Naive thymus-derived CD4-positive, alpha-beta T cell (primary cell): Measurements from ENCODE around the gene TBC1D22B. TPM values are rescaled to one million over a fixed set of nuclear protein-coding genes. Genes with fewer than 3 reads are reported as not detected.

Source experiments
- ATAC-seq: fragments of 150-1000 bp; cut with Tn5 transposase; 2 replicates; pipeline ENCODE4 v1.10.0; 2021; ENCODE audit warnings: mild to moderate bottlenecking, moderate library complexity
- CTCF ChIA-PET: fragments of 350-600 bp; sonication (Branson Sonifier 250); formaldehyde crosslinking; loops from one replicate; lab custom pipeline; 2021; ENCODE audit warnings: antibody characterized with exemption; lab: Charles Lee
- POLR2A ChIA-PET: fragments of 350-600 bp; sonication (Branson Sonifier 250); formaldehyde crosslinking; loops from one replicate; lab custom pipeline; 2021; ENCODE audit warnings: antibody characterized with exemption, inconsistent platforms; lab: Charles Lee
- DNase-seq, 9 donors: peaks; one replicate each; pipeline versions ENCODE4 v3.0.0 to v3.0.0-alpha.2; 2020 to 2022; ENCODE audit warnings: mixed read lengths in 1 of 9
- H3K27ac ChIP-seq: one replicate; pipeline ENCODE4 v1.7.0; 2013; ENCODE audit warnings: mild to moderate bottlenecking, low read depth, low read length, moderate library complexity
- H3K27me3 ChIP-seq, 2 donors: one replicate each; pipeline ENCODE4 v1.7.0; 2013; ENCODE audit warnings: low read length in 2 of 2, mild to moderate bottlenecking in 2 of 2, moderate library complexity in 2 of 2; ENCODE audit not compliant: control insufficient read depth in 2 of 2, insufficient read depth in 2 of 2
- H3K36me3 ChIP-seq, 3 experiments: 1 replicate in 2 of 3; 2 replicates in 1 of 3; pipeline ENCODE4 v1.7.0; 2013; ENCODE audit warnings: low read length in 3 of 3, mild to moderate bottlenecking in 3 of 3, moderate library complexity in 1 of 3; ENCODE audit not compliant: insufficient read depth in 3 of 3, control insufficient read depth in 2 of 3
- H3K4me1 ChIP-seq, 2 donors: one replicate each; pipeline ENCODE4 v1.7.0; 2013; ENCODE audit warnings: low read length in 2 of 2, mild to moderate bottlenecking in 2 of 2, moderate library complexity in 1 of 2; ENCODE audit not compliant: control insufficient read depth in 2 of 2, insufficient read depth in 2 of 2
- H3K4me3 ChIP-seq: 2 replicates; pipeline ENCODE4 v1.7.0; 2013; ENCODE audit warnings: mild to moderate bottlenecking, low read length
- H3K9me3 ChIP-seq, 3 experiments: 1 replicate in 2 of 3; 2 replicates in 1 of 3; pipeline ENCODE4 v1.7.0; 2013; ENCODE audit warnings: low read length in 3 of 3; ENCODE audit not compliant: control insufficient read depth in 2 of 3
- H3K27ac Mint-ChIP-seq, 9 donors: one replicate each; pipeline ENCODE4 v1.8.0; 2020 to 2022; ENCODE audit warnings: mixed read lengths in 9 of 9, mild to moderate bottlenecking in 8 of 9, moderate library complexity in 5 of 9, inconsistent platforms in 2 of 9
- H3K27me3 Mint-ChIP-seq, 5 donors: one replicate each; pipeline ENCODE4 v1.8.0; 2021 to 2022; ENCODE audit warnings: mixed read lengths in 5 of 5, mild to moderate bottlenecking in 1 of 5
- H3K36me3 Mint-ChIP-seq, 5 donors: one replicate each; pipeline ENCODE4 v1.8.0; 2020 to 2022; ENCODE audit warnings: mixed read lengths in 5 of 5, mild to moderate bottlenecking in 3 of 5, inconsistent platforms in 1 of 5
- H3K4me1 Mint-ChIP-seq, 7 donors: one replicate each; pipeline ENCODE4 v1.8.0; 2020 to 2022; ENCODE audit warnings: mixed read lengths in 7 of 7, mild to moderate bottlenecking in 3 of 7, inconsistent platforms in 1 of 7
- H3K4me3 Mint-ChIP-seq, 10 donors: one replicate each; pipeline ENCODE4 v1.8.0; 2020 to 2022; ENCODE audit warnings: mild to moderate bottlenecking in 10 of 10, mixed read lengths in 10 of 10, moderate library complexity in 6 of 10, inconsistent platforms in 2 of 10
- H3K9me3 Mint-ChIP-seq, 11 donors: one replicate each; pipeline ENCODE4 v1.8.0; 2020 to 2022; ENCODE audit warnings: mixed read lengths in 11 of 11, mild to moderate bottlenecking in 4 of 11, inconsistent platforms in 1 of 11, moderate library complexity in 1 of 11
- intact Hi-C, 2 donors: fragments of 100-400 bp; cut with micrococcal nuclease; formaldehyde crosslinking; loops; one replicate each; pipeline ENCODE4 v1.15.1; 2023
- polyA plus RNA-seq, 2 donors: library from polyadenylated mRNA; unstranded; fragments of 300-500 nt; fragmentation: Illumina TruSeq; gene quantifications; one replicate each; pipeline ENCODE4 v1.2.3, GENCODE V29; 2021
- total RNA-seq, 6 experiments: library from RNA in 5 of 6; stranded (reverse) in 5 of 6; gene quantifications; 1 replicate in 5 of 6; 2 replicates in 1 of 6; pipeline ENCODE4 v1.2.3 and lab custom pipeline; 2021 to 2026

Gene TBC1D22B
- total and polyA plus RNA-seq, 7 experiments from 2014 or later = 7.7 to 23.5 (median 9.5) TPM

DNA sequence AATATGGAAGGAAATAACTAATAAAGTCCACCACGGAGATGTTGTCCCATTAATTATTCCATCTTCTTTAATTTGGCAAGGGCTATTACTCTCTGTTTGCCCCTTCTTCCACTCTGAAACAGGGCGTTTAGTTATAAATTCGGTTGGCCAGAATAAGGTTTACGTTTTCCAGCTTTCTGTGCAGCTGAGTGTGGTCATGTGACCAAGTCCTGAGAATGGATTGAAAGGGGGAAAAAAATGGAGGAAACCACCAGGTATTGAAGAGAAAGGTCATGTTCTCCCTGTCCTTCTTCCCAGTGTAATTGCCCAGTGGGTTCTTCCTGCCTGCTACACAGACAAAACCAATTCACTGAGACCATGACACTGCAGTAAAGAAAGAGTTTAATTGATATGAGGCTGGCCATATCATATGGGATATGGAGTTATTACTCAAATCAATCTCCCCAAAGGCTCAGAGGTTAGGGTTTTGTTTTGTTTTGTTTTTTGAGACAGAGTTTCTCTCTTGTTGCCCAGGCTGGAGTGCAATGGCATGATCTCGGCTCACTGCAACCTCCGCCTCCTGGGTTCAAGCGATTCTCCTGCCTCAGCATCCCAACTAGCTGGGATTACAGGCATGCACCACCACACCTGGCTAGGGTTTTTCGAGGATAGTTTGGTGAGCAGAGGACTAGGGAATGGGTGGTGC, 14.3 kb upstream of the TBC1D22B start:
- Histone ChIP-seq H3K4me1 (peaks cover 0 to 10% of the 10 kb centered on the region in 2 donors), H3K9me3 (no peaks in the 10 kb centered on the region), H3K36me3 (no peaks in the 10 kb centered on the region), H3K27me3 (no peaks in the 10 kb centered on the region), H3K4me3 (no peak overlapping the region), H3K27ac (no peak overlapping the region)
- H3K9me3 Mint-ChIP-seq = peaks cover 0 to 2% (median 0%) of the 10 kb centered on the region in 11 donors
- no peak overlapping the region for H3K4me3 Mint-ChIP-seq
- POLR2A ChIA-PET = no interaction called here
- H3K27me3 Mint-ChIP-seq = peaks cover 0 to 7% (median 0%) of the 10 kb centered on the region in 5 donors
- DNase-seq = no peak
- CTCF ChIA-PET = no interaction called here
- intact Hi-C loops = no loop called here
- H3K4me1 Mint-ChIP-seq = peaks cover 8 to 28% (median 11%) of the 10 kb centered on the region in 7 donors
- no peak overlapping the region for H3K27ac Mint-ChIP-seq
- H3K36me3 Mint-ChIP-seq = peaks cover 0 to 8% (median 3%) of the 10 kb centered on the region in 5 donors
- ATAC-seq = no peak

DNA sequence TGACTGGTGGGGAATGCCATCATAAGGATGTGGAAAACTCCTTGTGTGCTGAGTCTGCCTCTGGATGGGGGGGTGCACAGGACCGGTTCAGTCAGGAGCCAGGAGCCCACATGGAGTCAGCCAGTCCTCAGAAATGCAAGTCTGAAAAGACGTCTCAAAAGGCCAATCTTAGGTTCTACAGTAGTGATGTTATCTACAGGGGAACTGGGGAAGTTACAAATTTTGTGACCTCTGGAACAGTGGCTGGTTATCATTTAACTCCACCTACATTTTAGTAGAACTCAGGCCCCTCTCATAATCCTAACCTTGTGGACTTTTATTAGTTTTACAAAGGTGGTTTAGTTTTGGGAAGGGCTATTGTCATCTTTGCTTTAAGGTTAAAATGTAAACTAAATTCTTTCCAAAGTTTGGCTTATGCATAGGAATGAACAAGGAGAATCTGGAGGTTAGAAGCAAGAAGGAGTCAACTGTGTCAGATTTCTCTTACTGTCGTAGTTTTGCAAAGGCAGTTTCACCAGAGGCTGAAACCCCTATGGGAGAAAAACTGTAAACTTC, 13.7 kb upstream of the TBC1D22B start:
- H3K9me3 ChIP-seq = no peaks in the 10 kb centered on the region
- H3K36me3 ChIP-seq = no peaks in the 10 kb centered on the region
- H3K27me3 Mint-ChIP-seq = peaks cover 0 to 13% (median 4%) of the 10 kb centered on the region in 5 donors
- no peaks in the 10 kb centered on the region for H3K27me3 ChIP-seq
- H3K4me1 Mint-ChIP-seq = peaks cover 8 to 25% (median 11%) of the 10 kb centered on the region in 7 donors
- H3K4me3 Mint-ChIP-seq = no peak overlapping the region
- peaks cover 0 to 10% of the 10 kb centered on the region in 2 donors for H3K4me1 ChIP-seq
- no peak for DNase-seq
- H3K36me3 Mint-ChIP-seq = peaks cover 0 to 8% (median 3%) of the 10 kb centered on the region in 5 donors
- ATAC-seq = no peak
- POLR2A ChIA-PET = no interaction called here
- intact Hi-C loops = no loop called here
- H3K27ac ChIP-seq = no peak overlapping the region
- H3K27ac Mint-ChIP-seq = no peak overlapping the region
- CTCF ChIA-PET = no interaction called here
- H3K9me3 Mint-ChIP-seq = peaks cover 0 to 2% (median 0%) of the 10 kb centered on the region in 11 donors
- H3K4me3 ChIP-seq = no peak overlapping the region

DNA sequence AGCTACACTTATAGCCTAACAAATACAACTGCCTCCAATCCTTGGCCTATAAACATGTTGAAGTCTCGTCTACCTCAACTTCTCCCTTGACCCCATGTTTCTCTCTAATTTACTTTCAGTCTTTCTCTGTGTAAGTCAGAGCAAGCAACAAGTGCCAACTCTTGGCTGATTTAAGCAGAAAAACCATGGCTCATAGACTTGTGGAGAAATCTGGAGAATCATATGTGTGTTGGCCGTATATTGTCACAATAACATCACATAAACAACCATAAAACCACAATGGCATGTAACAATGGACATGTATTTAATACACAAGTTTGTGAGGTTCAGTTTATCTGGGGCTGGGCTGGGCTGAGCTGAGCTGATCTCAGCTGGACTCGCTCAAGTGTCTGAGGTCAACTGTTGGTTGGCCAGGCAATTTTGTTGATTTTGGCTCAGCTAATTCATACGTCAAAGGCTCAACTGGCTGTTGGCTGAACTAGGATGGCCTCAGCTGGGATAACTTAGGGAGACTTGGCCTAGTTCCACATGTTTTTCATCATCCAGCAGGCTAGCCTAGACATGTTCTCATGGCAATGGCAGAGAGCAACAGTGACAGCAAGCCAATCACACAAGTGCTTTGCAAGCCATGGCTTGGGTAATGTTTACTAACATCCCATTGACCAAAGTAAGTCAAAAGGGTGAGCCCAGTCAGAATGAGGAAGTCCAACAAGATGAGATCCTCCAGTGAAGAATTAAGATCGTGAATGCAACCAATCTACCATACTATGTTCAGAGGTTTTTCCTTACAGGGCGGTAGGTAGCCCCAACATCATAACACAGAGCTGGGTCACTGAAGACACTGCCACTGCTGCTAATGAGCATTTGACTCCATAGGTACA, 12.9 kb upstream of the TBC1D22B start:
- POLR2A ChIA-PET = no interaction called here
- Mint-ChIP-seq H3K27me3 (peaks cover 0 to 18% (median 4%) of the 10 kb centered on the region in 5 donors), H3K4me1 (peaks cover 8 to 22% (median 9%) of the 10 kb centered on the region in 7 donors), H3K9me3 (peaks cover 0 to 2% (median 0%) of the 10 kb centered on the region in 11 donors), H3K27ac (no peak overlapping the region), H3K4me3 (no peak overlapping the region), H3K36me3 (peaks cover 0 to 8% (median 3%) of the 10 kb centered on the region in 5 donors)
- DNase-seq = no peak
- intact Hi-C loops = no loop called here
- H3K9me3 ChIP-seq = no peaks in the 10 kb centered on the region
- no peak for ATAC-seq
- no peaks in the 10 kb centered on the region for H3K27me3 ChIP-seq
- CTCF ChIA-PET = interaction anchor here (0.9 kb wide), 1 partner anchor 791 kb away, joined by 3 read pairs; no protein-coding TSS in a partner anchor
- H3K27ac ChIP-seq = no peak overlapping the region
- no peak overlapping the region for H3K4me3 ChIP-seq
- H3K4me1 ChIP-seq = peaks cover 0 to 10% of the 10 kb centered on the region in 2 donors
- no peaks in the 10 kb centered on the region for H3K36me3 ChIP-seq

DNA sequence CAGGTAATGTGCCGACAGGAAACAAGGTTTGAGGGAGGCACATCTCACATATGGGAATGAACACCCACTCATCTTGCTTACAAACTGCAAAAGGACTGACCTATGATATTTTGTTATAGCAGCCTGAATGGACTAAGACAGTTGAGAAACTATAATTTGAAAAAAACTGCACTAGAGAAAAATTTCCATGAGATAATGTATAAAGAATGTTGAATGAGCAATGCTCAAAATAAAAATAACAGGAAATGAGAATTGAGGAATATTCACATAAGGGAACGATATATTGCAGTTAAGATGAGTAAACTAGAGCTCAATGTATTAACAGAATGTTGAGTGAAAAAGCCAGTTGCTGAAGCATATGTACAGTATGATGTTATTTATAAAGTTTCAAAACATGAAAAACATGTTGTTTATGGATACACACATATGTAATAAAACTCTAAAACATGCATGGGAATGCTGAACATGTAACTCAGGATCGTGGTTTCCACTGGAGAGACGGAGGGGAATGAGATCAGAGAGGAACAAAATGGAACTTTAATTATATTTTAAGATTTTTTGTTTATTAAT, 6.3 kb upstream of the TBC1D22B start:
- H3K27ac Mint-ChIP-seq = no peak overlapping the region
- H3K36me3 Mint-ChIP-seq = peaks cover 0 to 3% (median 3%) of the 10 kb centered on the region in 5 donors
- Histone ChIP-seq H3K4me1 (no peaks in the 10 kb centered on the region), H3K36me3 (no peaks in the 10 kb centered on the region), H3K27me3 (no peaks in the 10 kb centered on the region), H3K9me3 (no peaks in the 10 kb centered on the region), H3K4me3 (no peak overlapping the region), H3K27ac (no peak overlapping the region)
- H3K4me1 Mint-ChIP-seq = peaks cover 0 to 23% (median 2%) of the 10 kb centered on the region in 7 donors
- no peak for DNase-seq
- peaks cover 0 to 2% (median 0%) of the 10 kb centered on the region in 11 donors for H3K9me3 Mint-ChIP-seq
- CTCF ChIA-PET = no interaction called here
- POLR2A ChIA-PET = interaction anchor here (0.7 kb wide), 1 partner anchor 747 kb away, joined by 3 read pairs; no protein-coding TSS in a partner anchor
- no peak for ATAC-seq
- peak overlapping the region in 1 of 10 donors; percentile 11 for H3K4me3 Mint-ChIP-seq
- H3K27me3 Mint-ChIP-seq = peaks cover 0 to 13% (median 4%) of the 10 kb centered on the region in 5 donors
- intact Hi-C loops = no loop called here

DNA sequence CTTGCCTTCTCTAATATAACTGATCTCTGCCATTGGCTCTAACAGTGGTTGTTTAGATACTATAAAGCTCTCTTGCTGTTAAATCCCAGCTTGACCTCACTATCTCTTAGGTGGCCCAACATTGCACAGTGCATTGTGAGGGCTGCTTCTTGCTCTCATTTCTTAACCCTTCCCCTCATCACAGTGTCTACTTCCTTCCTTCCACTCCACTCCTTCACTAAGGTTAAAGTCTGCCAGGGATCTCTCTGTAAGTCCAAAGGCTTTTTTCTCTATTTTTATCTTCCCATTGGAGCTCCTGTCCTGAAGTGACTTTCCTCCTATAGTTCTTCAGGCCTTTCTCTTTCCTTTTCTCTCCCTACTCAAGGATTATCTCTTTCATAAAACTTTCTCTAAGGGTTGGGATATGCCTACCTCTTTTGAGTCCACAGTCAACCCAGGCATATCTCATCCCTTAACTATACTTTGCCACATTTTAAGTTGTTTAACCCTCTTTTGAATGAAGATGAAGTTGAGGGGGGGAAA, 4.0 kb upstream of the TBC1D22B start:
- H3K4me3 Mint-ChIP-seq = no peak overlapping the region
- no peak for ATAC-seq
- peaks cover 0 to 4% (median 0%) of the 10 kb centered on the region in 3 experiments for H3K36me3 ChIP-seq
- H3K27me3 Mint-ChIP-seq = peaks cover 0 to 8% (median 0%) of the 10 kb centered on the region in 5 donors
- DNase-seq = no peak
- no peaks in the 10 kb centered on the region for H3K9me3 ChIP-seq
- H3K27me3 ChIP-seq = no peaks in the 10 kb centered on the region
- H3K4me1 ChIP-seq = peaks cover 7 to 12% of the 10 kb centered on the region in 2 donors
- no peak overlapping the region for H3K27ac ChIP-seq
- peaks cover 10 to 34% (median 22%) of the 10 kb centered on the region in 7 donors for H3K4me1 Mint-ChIP-seq
- peaks cover 0 to 3% (median 0%) of the 10 kb centered on the region in 5 donors for H3K36me3 Mint-ChIP-seq
- ChIA-PET POLR2A (no interaction called here), CTCF (interaction anchor here (0.8 kb wide), 1 partner anchor 16 kb away, joined by 3 read pairs; no protein-coding TSS in a partner anchor)
- no peak overlapping the region for H3K27ac Mint-ChIP-seq
- no peak overlapping the region for H3K4me3 ChIP-seq
- H3K9me3 Mint-ChIP-seq = no peaks in the 10 kb centered on the region
- intact Hi-C loops = no loop called here

DNA sequence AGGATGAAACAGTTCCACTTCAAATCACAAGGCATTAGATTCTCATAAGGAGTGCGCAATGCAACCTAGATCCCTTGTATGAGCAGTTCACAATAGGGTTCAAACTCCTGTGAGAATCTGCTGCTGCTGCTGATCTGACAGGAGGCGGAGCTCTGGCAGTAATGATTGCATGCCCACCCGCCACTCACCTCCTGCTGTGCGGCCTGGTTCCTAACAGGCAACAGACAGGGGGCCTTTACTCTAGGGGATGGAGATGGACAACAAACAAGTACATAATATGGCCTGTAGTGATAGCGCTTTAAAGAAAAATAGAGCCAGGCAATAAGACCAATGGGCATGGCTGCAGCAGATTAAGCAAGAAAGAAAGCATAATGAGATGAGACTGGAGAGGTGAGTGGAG, 2.7 kb upstream of the TBC1D22B start:
- H3K4me3 Mint-ChIP-seq = peak overlapping the region in 1 of 10 donors; percentile 54
- intact Hi-C loops = loop anchor here in 1 of 2 donors (5.0 kb wide), 2 partner anchors 97 to 177 kb away; partner anchors contain the start of genes CMTR1 and RNF8
- ChIA-PET CTCF (no interaction called here), POLR2A (no interaction called here)
- ATAC-seq (no peak), DNase-seq (no peak)
- Histone ChIP-seq H3K4me3 (no peak overlapping the region), H3K36me3 (peaks cover 0 to 4% (median 0%) of the 10 kb centered on the region in 3 experiments), H3K27ac (no peak overlapping the region), H3K27me3 (no peaks in the 10 kb centered on the region), H3K4me1 (peaks cover 18 to 20% of the 10 kb centered on the region in 2 donors), H3K9me3 (no peaks in the 10 kb centered on the region)
- no peaks in the 10 kb centered on the region for H3K27me3 Mint-ChIP-seq
- H3K9me3 Mint-ChIP-seq = no peaks in the 10 kb centered on the region
- peaks cover 21 to 45% (median 35%) of the 10 kb centered on the region in 7 donors for H3K4me1 Mint-ChIP-seq
- peaks cover 0 to 3% (median 0%) of the 10 kb centered on the region in 5 donors for H3K36me3 Mint-ChIP-seq
- H3K27ac Mint-ChIP-seq = peak overlapping the region in 1 of 9 donors; percentile 2
